GM12801 (cell line): ENCODE measurements around the gene SP2.

Experiments
- CTCF ChIP-seq: IDR thresholded peaks from one replicate; pipeline ENCODE4 v1.5.1; 2011; ENCODE audit warnings: control low read depth; ENCODE audit not compliant: insufficient read length; ENCODE audit errors: extremely low read depth

Gene SP2

GRCh38 chr17:47969930-47970724, 74.1 kb downstream of the SP2 start:
- TF ChIP-seq CTCF = no peak

- no peak for TF ChIP-seq CTCF
Observed at GRCh38 chr17:47970725-47971499, 74.9 kb downstream of the SP2 start, which contains the start of gene CDK5RAP3. TSS of gene CDK5RAP3 (plus strand) at chr17:47971113. CDS start at chr17:47971147, 34 bp downstream.

- TF ChIP-seq CTCF = no peak
Observed at GRCh38 chr17:47973541-47973940, 77.5 kb downstream of the SP2 start.

GRCh38 chr17:47975189-47975822, 79.3 kb downstream of the SP2 start:
- no peak for TF ChIP-seq CTCF

GRCh38 chr17:47975823-47976205, 79.8 kb downstream of the SP2 start:
- TF ChIP-seq CTCF = no peak

GRCh38 chr17:47978324-47978723, 82.3 kb downstream of the SP2 start:
- no peak for TF ChIP-seq CTCF
